ENCODE results near the gene FAM114A1. TPM values are rescaled to one million over a fixed set of nuclear protein-coding genes. Genes with fewer than 3 reads are reported as not detected.

FAM114A1 gene
- total RNA-seq, 2 donors from 2014 or later, result 19.3 to 39.3 TPM

DNA sequence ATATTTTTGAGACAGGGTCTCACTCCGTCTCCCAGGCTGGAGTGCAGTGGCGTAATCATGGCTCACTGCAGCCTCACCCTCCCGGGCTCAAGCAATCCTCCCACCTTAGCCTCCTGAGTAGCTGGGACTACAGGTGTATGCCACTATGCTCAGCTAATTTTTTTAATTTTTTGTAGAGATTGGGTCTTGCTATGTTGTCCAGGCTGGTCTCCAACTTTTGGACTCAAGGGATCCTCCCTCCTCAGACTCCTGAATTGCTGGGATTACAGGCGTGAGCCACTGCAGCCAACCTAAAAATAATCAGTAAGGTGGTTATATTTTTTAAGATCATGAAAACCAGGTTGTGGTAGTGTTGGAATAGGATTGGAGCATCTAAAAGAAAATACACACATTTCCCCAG lies 126.5 kb downstream of the FAM114A1 start:
- 94 to 97% methylated on average over 3 to 4 of the region's 4 CpGs for WGBS, 2 experiments (ENCODE audit: insufficient coverage in 1 of 2, insufficient read length in 1 of 2)
- Histone ChIP-seq H3K4me3 (ENCODE audit: low read length) (no peak overlapping the region), H3K9ac (ENCODE audit: extremely low read depth, low read length, poor library complexity, severe bottlenecking) (no peak overlapping the region), H3K9me3 (ENCODE audit: control insufficient read depth, low read length) (no peaks in the 10 kb centered on the region), H3K4me1 (ENCODE audit: control insufficient read depth, insufficient read depth, low read length) (no peaks in the 10 kb centered on the region), H3K27ac (ENCODE audit: low read depth, low read length) (no peak overlapping the region), H3K36me3 (ENCODE audit: control insufficient read depth, insufficient read depth, low read length) (no peaks in the 10 kb centered on the region), H3K27me3 (ENCODE audit: control insufficient read depth, insufficient read depth, low read length, poor library complexity, severe bottlenecking) (no peaks in the 10 kb centered on the region)
- Mint-ChIP-seq H3K27me3 (ENCODE audit: insufficient read depth) (no peaks in the 10 kb centered on the region), H3K9me3 (peaks cover 1% of the 10 kb centered on the region), H3K4me3 (no peak overlapping the region), H3K27ac (no peak overlapping the region), H3K4me1 (no peaks in the 10 kb centered on the region), H3K36me3 (ENCODE audit: low read depth) (no peaks in the 10 kb centered on the region)
- TF ChIP-seq CTCF (conservative IDR thresholded peaks at IDR 0.05), result no peak
- DNase-seq, result no peak

Small RNA genes lying within 50 kb of the gene (microRNA-seq; reads per million reads assigned to microRNA genes)
- 29.5 reads per million, percentile 60 among the genes with 10 or more reads in this experiment for gene MIR574 (ENCODE audit: borderline microRNAs expressed)

Other genes starting within 250 kb of the FAM114A1 start
- 10 to 100 TPM; 20.7 to 28.2 TPM for gene KLF3, start 203.6 kb upstream of the FAM114A1 start, total RNA-seq
- not detected for gene TLR10, start 84.8 kb upstream of the FAM114A1 start, total RNA-seq
- gene TLR1, start 63.0 kb upstream of the FAM114A1 start, total RNA-seq, result under 1 TPM in 1 of 2 donors, not detected in 1; 0.09 TPM
- under 1 TPM; 0.13 to 0.53 TPM for gene TLR6, start 11.0 kb upstream of the FAM114A1 start, total RNA-seq
- gene TMEM156, start 164.6 kb downstream of the FAM114A1 start, total RNA-seq, result not detected
- 10 to 100 TPM; 25.1 to 41.1 TPM for gene KLHL5, start 194.4 kb downstream of the FAM114A1 start, total RNA-seq

All from endodermal cell (in vitro differentiated cells).